GM13977 (cell line): ENCODE data around the gene ATOH8.
A peak's percentile ranks its signal among the peaks of the same experiment; 100 is the strongest.

Experiments
- DNase-seq: peaks from one replicate; pipeline ENCODE4 v3.0.0; 2012; ENCODE audit warnings: low spot score
- CTCF ChIP-seq: IDR thresholded peaks from 2 replicates; pipeline ENCODE4 v1.5.1; 2012; ENCODE audit warnings: mild to moderate bottlenecking, control low read depth; ENCODE audit not compliant: insufficient read depth; ENCODE audit errors: extremely low read depth, missing control alignments
- in situ Hi-C: fragments of 300-500 bp; cut with MboI; formaldehyde crosslinking; loops from one replicate; pipeline ENCODE4 v1.12.0; 2022; ENCODE audit warnings: low sequenced_read_pairs, low pct_unique_long_range_greater_than_20kb, mixed read lengths, inconsistent platforms; ENCODE audit not compliant: unreplicated experiment

The ATOH8 gene

DNA sequence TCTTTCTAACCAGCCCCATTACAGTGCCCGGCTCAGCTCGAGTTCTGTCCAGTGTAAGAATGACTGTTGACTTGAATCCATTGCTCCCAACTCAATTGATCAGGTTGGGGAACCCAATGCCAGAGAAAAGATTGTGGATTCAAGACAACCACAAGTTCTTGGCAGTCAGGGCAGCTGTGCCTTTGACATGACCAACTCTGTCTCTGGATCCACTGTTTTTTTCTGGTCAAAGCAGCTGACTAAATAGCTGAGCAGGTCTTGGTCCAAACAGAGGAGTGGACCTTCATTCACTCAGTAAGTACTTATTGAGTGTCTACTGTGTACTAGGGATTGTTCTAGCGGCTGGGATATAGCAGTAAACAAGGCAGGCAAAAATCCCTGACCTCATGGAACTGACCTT is 6.3 kb upstream of the ATOH8 start:
- in situ Hi-C loops = no loop called here
- no peak for TF ChIP-seq CTCF
- no peak for DNase-seq

DNA sequence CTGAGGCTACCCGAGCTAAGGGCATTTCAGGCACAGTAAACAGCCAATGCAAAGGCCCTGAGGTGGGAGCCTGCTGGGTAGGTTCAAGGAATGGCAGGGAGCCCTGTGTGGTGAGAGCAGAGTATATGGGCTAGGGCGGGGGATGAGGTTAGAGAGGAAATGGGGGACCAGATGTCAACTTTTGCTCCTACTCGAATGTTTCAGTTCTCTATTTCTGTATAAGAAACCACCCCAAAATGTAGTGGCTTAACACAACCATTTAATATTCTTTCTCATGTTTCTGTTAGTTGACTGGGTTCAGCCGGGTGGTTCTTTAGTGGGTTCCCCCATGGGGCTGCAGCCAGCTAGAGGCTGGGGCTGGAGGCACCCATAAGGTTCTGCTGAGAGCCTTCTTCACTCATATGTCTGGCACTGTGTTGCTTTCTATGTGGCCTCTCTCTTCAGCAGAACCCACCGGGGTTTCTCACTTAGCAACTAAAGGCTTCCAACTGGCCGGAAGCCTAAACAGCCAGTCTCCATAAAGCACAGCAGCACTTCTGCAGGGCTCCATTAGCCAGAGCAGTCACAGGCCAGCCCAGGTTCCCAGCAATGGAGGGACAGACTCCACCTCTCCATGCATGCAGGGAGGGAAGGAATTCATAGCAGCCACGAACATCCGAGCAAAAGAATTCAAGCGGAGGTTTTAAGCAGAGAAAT is 5.6 kb upstream of the ATOH8 start:
- DNase-seq = peak; percentile 60
- no peak for TF ChIP-seq CTCF
- in situ Hi-C loops = no loop called here

- no peak for TF ChIP-seq CTCF
- in situ Hi-C loops = no loop called here
- no peak for DNase-seq
Observed at GRCh38 chr2:85748985-85749875, 4.6 kb upstream of the ATOH8 start.

- in situ Hi-C loops = no loop called here
- DNase-seq = peak; percentile 66
Observed at GRCh38 chr2:85750587-85751575, 2.9 kb upstream of the ATOH8 start.

DNA sequence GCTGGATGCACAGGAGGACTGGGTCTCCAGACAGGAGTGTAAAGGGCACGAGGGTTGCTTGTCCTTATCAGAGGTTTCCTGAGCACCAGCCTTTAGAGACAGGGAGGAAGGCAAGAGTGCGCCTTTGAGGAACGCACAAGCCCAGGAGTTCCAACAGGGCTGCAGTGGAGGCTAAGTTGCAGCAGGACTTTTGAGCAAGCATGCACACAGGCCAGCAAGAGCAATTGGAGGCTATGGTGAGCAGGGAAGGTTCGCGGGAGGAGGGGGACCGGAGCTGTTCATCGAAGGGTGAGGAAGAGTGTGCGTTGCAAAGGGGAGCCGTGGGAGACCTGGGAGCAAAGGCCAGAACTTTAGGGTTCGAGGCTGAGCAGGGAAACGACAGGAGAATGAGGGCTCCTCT is 2.2 kb upstream of the ATOH8 start:
- TF ChIP-seq CTCF = no peak
- in situ Hi-C loops = no loop called here

More at GRCh38 chr2:85750587-85751575, 2.9 kb upstream of the ATOH8 start:
- TF ChIP-seq CTCF = peak; percentile 55

DNA sequence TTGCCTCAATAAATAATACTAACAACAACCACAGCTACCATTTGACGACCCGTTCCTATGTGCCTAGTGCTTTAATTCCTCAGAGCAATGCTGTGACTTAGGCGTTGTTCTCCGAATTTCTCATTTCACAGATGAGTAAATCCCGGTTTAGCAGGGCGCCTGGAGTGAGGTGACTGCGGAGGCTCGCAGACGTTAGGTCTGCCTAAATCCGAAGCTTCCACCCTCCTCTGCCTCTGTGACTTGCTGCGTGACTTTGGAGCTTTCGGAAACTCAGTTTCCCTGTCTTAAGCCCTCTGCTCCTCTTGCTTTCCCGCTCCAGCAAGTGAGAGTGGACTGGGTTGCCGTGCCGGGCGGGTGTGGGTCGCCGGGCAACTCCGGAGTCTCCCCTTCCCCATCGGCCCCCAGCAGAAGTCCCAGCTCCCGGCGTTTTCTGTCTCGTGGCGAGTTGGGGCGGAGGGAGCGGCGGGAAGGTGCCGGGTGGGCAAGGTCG is 711 bp upstream of the ATOH8 start:
- in situ Hi-C loops = no loop called here

More for the DNA sequence above, 2.2 kb upstream of the ATOH8 start:
- no peak for DNase-seq

More for the DNA sequence above, 711 bp upstream of the ATOH8 start:
- DNase-seq = no peak
- no peak for TF ChIP-seq CTCF
